H54 (cell line): Measurements from ENCODE around the gene ARHGAP40.
A peak's percentile ranks its signal among the peaks of the same experiment; 100 is the strongest.

Experiments
- DNase-seq: peaks from one replicate; pipeline ENCODE4 v3.0.0; 2011; ENCODE audit warnings: low spot score, mixed read lengths; ENCODE audit not compliant: insufficient read length
- FAIRE-seq: peaks from 3 replicates; lab custom pipeline; 2011; peaks lifted over from hg19 to GRCh38; lab: Jason Lieb, UNC
- POLR2A ChIP-seq: IDR thresholded peaks from 2 replicates; pipeline ENCODE4 v1.6.1; 2011; ENCODE audit warnings: low read depth, mild to moderate bottlenecking, low read length

The ARHGAP40 gene

GRCh38 chr20:38644588-38645260 lies 43.1 kb downstream of the ARHGAP40 start:
- no peak for TF ChIP-seq POLR2A
- FAIRE-seq (no peak), DNase-seq (no peak)

GRCh38 chr20:38645351-38645750 lies 43.7 kb downstream of the ARHGAP40 start:
- no peak for FAIRE-seq
- DNase-seq, result no peak
- TF ChIP-seq POLR2A, result no peak

GRCh38 chr20:38645980-38646858 lies 44.6 kb downstream of the ARHGAP40 start:
- DNase-seq, result peak; percentile 88
- no peak for TF ChIP-seq POLR2A
- FAIRE-seq, result no peak

GRCh38 chr20:38649275-38649891 lies 47.8 kb downstream of the ARHGAP40 start:
- DNase-seq (no peak), FAIRE-seq (no peak)
- no peak for TF ChIP-seq POLR2A

GRCh38 chr20:38650010-38650409 lies 48.4 kb downstream of the ARHGAP40 start:
- FAIRE-seq, result no peak
- DNase-seq, result no peak

GRCh38 chr20:38651154-38651553 lies 49.5 kb downstream of the ARHGAP40 start:
- FAIRE-seq, result no peak
- TF ChIP-seq POLR2A, result no peak

More at GRCh38 chr20:38650010-38650409, 48.4 kb downstream of the ARHGAP40 start:
- TF ChIP-seq POLR2A, result no peak

GRCh38 chr20:38651562-38651961 lies 50.0 kb downstream of the ARHGAP40 start:
- no peak for TF ChIP-seq POLR2A
- DNase-seq (no peak), FAIRE-seq (no peak)

More at GRCh38 chr20:38651154-38651553, 49.5 kb downstream of the ARHGAP40 start:
- no peak for DNase-seq

- no peak for TF ChIP-seq POLR2A
- DNase-seq (no peak), FAIRE-seq (no peak)
Observed at GRCh38 chr20:38652995-38653394, 51.4 kb downstream of the ARHGAP40 start.

- FAIRE-seq (no peak), DNase-seq (no peak)
- TF ChIP-seq POLR2A, result no peak
Observed at GRCh38 chr20:38657390-38657789, 55.8 kb downstream of the ARHGAP40 start.

- no peak for DNase-seq
- FAIRE-seq, result no peak
- no peak for TF ChIP-seq POLR2A
Observed at GRCh38 chr20:38658879-38659596, 57.4 kb downstream of the ARHGAP40 start.

GRCh38 chr20:38659597-38659880 lies 57.9 kb downstream of the ARHGAP40 start:
- FAIRE-seq (no peak), DNase-seq (no peak)
- TF ChIP-seq POLR2A, result no peak

- no peak for DNase-seq
- TF ChIP-seq POLR2A, result no peak
- no peak for FAIRE-seq
Observed at GRCh38 chr20:38660429-38660828, 58.8 kb downstream of the ARHGAP40 start.

GRCh38 chr20:38663660-38664059 lies 62.1 kb downstream of the ARHGAP40 start:
- no peak for TF ChIP-seq POLR2A
- FAIRE-seq, result no peak
- DNase-seq, result no peak

GRCh38 chr20:38664284-38664683 lies 62.7 kb downstream of the ARHGAP40 start:
- DNase-seq (no peak), FAIRE-seq (no peak)
- TF ChIP-seq POLR2A, result no peak

- no peak for DNase-seq
- FAIRE-seq, result no peak
Observed at GRCh38 chr20:38665094-38665493, 63.5 kb downstream of the ARHGAP40 start.

More at GRCh38 chr20:38665094-38665493, 63.5 kb downstream of the ARHGAP40 start:
- TF ChIP-seq POLR2A, result no peak
